LoVo (cell line): Measurements from ENCODE around the gene PLCB3.
"Not testable (repeated sequence)": the region's sequence is repeated elsewhere in the genome, so short reads cannot be mapped to it uniquely, and the experiment has no call there.

Experiments used
- DNase-seq: peaks from one replicate; pipeline ENCODE4 v3.0.0-alpha.2; 2016; ENCODE audit warnings: low spot score

PLCB3 gene

DNA sequence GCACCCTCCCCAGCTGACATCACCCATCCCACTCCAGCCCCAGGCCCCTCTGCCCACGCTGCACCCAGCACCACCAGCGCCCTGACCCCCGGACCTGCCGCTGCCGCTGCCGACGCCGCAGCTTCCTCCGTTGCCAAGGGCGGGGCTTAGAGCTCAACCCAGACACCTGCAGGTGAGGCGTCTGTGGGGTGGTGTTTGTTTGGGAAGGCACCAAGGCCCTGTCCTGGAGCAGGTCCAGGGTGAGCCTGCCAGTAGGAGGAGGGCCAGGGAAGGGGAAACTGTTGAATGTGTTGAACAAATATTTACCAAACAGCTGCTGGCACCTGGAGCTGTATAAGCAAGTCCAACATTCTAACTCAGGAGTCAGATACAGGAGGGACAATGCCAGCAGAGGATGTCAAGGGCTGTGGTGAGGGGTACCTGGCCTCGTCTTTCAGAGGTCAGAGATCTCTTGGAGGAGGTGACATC is 13.8 kb upstream of the PLCB3 start:
- no peak for DNase-seq

DNA sequence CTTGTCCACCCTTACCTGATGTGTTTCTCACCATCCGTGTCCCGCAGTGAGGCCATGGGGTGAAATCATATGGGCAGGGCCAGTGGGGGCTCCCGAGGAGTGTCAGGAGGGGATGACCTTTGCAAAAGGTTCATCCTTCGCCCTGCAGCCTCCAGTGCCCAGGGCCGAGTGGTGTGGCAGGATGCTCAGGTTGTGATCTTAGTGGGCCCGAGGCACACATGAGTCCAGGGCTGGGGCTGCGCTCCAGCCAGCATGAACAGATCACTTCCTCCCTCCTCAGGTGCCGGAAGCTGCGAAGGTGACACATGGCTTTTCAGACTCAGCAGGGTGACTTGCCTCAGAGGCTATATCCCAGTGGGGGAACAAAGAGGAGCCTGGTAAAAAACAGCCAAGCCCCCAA is 13.3 kb upstream of the PLCB3 start:
- DNase-seq = no peak

DNA sequence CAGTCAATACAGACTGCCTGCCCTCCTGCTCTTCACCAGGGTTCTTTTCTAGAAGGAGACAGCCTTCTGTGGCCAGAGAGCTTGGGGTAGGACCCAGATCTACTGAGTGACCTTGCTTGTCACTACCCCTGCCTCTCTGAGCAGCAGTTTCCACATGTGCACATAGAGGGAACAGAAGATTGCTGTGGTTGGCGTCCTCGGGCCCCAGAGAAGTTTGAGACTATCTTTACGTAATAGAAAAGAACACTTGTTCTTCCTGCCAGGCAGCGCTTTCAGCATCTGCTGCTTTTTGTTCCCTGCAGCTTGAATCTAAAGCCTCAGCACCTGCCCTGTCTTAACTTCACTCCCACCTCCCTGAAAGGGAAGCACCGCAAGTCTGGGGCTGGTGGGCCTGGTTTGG is 12.3 kb upstream of the PLCB3 start:
- no peak for DNase-seq

DNA sequence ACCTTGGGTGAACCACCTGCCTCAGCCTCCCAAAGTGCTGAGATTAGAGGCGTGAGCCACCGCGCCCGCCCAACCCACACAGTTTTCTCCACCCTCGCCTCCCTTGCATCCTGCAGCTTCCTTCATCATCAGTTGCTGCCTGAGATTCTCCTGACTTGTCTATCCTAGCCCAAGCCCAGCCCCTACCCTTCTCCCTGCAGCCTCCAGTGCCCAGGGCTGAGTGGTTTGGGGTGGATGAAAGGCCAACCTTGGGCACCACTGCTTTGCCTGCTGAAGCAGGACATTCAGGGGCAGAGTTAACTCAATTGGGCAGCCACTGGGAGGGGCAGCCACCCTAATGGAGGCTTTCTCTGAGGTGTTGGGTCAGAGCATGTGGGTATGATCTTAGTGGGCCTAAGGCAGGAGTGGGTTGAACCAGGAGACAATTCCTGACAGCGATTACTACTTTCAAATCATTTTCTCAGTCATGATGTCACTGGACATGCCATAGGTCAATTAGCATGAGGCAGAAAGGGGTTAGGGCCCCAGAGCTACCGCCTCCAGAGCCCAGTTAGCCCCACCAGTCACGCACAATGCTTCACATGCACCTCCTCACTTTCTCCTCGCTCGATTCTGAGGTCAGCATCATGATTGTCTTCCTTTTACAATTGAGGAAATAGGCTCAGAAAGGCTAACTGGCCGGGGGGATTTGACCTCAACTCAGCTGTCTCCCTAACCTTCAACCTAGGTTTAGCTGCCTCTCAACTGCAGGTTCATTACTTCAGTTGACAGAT is 11.5 kb upstream of the PLCB3 start:
- DNase-seq = no peak

DNA sequence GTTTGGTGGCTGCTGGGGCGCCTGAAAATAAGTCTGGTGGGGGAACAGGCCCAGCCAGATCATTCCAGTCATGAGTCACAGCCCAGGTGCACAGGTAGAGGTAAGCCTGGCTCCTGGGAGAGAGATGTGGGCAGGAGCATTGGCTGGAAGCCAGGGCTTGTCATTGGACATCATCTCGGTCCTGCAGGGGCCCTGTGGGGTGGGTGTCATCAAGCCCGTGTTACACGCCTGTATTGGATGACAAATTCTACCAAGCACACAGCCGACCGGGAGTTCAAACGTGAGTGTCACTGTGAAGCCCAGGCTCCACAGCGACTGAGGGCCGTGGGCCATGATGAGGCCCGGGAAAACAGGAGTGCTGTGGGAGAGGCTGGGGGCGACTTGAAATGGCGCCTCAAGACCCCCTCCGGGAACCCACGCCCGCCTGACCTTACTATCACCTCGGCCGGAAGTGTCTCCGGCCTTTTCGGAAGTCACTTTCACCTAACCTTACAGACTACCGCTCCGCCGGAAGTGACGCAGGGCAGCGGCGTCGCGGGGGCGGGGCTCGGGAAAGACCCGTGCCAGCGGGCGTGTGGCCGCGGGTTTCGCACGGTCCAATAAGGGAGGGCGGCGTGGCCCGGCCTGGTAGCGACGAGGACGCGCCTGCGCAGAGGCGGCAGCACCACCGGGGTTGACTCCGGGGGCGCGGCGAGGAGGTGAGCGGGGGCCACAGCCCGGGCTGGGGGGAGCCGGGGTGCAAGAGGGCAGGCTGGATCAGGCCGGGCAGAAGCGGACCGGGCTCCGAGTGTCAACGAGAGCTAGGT is 10.7 kb upstream of the PLCB3 start, which contains the start of gene FKBP2:
FKBP2 (plus strand) TSS at position 661 of the 806 bp plus-strand sequence. CDS start 1,293 bp downstream, outside the sequence.
- DNase-seq = peak; percentile 96

DNA sequence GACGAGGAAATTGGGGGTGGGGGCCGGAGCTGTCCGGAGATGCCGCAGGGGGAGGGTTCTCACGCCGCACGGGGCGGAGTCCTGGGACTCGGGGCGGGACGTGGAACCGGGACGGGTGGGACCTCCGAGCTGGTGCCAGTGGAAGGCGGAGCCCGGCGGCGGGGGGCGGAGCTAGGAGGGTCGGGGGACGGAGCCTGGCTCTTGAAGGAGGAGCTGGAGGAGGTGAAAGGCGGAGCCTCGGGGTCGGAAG is 10.2 kb upstream of the PLCB3 start:
- DNase-seq = peak; percentile 99

DNA sequence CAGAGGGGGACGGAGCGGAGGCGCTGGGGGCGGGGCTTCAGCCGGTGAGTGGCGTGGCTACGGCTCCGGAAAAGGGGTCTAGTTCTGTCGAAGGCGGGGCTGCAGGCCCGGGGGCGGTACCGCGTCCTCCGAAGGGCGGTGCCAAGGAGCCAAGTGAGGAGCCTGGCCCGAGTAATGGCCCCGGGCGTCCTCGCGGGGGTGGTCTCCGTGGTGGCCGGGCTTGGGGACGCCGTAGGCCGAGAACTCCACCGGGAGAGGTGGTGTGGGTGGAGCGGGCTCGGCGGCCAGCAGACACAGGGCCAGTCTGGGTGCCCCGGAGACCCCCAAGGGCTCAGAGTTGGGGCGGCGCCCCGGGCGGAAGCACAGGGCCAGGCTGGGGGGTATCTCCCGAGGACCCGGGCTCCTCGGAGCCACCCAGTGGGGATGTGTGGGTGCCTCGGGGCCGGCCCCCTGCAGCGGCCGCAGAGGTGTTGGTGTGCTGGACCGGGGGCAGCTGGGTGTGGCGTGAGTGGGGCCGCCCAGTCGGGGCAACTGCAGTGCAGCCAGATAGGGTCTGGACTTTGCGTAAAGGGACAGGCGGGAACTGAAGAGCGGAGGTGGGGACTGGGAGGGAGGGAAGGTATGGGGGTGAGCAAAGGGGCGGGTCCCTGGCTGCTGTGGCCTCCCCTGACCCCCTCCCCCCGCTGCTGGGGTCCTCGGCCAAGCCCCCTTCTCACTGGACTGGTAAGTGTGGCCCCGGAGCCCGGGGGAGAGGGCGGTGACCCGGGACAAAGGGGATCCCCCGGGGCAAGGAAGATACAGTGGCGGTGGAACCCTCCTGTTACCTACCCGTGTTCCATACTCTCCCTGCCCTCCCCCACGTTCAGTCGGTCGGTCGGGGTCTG is 9.6 kb upstream of the PLCB3 start:
- peak; percentile 32 for DNase-seq

DNA sequence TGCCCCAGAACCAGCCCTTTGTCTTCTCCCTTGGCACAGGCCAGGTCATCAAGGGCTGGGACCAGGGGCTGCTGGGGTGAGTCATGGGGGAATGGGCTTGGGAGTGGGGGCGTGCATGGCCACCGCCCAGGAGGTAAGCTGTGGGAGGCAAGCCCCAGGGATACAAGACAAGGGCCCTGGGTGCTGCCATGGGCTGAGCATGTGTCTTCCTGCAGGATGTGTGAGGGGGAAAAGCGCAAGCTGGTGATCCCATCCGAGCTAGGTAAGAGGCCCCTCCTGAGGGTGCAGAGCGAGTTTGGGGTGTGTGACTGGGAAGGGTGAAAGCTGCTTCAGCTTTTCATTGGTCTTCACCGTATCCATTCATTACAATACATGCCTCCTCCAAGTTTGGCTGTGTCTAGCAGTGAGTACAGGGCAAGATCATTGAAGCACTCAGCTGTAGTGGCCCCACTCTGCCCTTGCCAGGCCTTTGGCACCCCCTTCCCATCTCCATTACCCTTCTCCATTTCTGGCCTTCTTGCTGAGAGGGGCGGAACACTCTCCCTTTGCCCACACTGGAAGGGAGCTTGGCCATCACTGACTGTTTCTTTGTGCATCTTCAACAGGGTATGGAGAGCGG is 8.0 kb upstream of the PLCB3 start:
- DNase-seq = no peak

DNA sequence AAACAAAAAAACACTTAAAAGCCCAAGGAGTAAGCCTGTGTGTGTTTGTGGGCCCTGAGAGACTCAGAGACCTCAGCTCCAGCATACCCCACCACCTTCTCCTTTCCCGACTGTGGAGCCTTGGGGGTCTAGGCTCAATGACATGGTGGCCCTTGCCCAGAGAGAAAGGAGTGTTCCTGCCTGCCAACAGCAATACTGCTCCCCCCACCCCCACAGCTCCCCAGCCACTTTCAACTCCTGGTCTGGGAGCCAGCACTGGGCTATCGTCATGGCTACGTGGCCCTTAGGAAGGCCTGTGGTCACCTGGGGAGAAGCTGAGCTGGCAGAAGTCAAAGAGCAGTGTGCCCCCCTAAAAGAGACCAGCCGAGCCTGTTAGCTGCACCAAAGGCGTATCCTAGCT is 7.2 kb upstream of the PLCB3 start:
- no peak for DNase-seq

DNA sequence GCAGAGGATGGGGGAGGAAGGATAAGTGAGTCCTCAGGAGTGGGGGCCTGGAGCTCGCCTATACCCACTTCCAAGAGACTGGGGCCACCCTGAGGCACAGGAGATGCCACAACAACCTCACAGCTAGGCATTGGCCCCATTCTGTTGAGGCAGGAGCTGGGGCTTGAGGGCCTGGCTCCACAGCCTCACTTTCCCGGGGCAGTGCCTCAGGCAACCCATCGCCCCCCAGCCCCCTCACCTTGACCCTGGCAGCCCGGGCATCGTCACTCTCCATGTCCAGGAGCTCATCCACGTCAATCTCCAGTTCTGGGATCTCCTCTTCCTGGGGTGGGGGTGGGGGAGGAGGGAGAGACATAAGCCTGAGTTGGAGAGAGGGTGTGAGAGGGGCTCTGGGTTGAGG is 6.4 kb upstream of the PLCB3 start:
- DNase-seq = no peak

DNA sequence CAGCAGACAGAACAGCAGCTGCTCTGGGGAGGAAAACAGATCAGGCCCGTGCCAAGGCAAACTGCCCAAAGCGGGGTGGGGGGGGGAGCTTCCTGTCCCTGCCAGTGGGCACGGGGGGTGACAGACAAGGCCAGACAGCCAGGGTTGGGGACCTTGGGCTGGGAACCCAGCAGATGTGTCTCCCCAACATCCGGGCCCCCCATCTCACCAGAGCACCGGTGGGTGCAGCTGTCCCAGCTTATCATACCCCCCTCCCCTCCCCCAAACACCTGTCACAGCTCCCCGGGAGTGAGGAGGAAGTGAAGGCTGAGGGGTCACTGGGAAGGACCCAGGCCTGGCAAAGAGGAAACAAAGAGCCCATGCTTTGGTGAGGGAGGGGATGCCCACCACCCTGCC is 5.9 kb upstream of the PLCB3 start:
- DNase-seq = no peak

DNA sequence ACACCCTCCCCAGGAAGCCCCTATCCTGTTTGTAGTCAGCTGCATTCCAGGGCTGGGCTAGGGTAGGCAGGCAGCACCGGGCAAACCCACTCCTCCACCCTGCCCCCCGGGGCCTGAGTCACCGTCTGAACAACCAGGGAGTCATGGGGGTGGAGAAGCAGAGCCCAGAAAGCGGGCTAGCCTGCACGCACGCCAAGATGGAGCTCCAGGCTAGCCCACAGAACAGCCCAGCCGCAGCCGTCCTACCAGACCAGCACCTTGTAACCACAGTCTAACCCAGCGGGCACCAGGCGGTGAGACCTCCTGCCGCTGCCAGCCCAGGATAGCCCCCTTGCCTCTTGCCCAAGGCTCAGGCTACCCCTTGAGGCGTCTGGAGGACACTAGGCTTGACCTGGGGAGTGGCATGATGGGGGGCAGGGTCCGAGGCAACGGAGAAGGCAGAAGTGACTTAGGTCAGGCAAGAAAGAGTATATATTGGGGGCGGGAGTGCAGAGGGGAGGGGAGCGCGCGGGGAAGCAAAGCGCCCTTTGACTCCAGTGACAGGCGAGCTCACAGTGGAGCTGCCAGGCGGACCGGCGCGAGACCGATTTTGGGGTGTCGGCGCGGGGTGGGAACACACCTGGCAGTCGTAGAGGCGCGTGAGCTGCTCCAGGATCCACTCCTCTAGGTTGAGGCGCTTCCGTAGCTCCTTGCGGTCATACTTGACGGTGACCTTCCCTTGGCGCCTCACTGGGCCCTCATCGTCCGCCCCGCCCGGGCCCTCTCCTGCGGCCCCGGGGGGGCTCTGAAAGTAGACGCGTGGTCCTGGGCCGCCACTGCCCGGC is 5.3 kb upstream of the PLCB3 start:
- DNase-seq = peak; percentile 89

DNA sequence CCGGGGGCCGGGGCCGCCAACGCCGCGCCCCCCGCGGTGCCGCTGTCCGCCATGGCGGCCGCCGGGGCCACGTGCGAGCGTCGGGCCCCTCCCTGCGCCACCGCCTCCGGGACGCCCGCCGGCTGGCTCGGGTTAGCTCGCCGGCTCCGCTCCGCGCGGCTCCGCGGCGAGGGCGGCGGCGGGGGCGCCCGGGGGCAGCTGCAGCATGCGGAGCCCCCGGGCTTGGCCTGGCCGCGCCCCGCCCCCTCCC is 4.8 kb upstream of the PLCB3 start:
- not testable (repeated sequence) for DNase-seq

DNA sequence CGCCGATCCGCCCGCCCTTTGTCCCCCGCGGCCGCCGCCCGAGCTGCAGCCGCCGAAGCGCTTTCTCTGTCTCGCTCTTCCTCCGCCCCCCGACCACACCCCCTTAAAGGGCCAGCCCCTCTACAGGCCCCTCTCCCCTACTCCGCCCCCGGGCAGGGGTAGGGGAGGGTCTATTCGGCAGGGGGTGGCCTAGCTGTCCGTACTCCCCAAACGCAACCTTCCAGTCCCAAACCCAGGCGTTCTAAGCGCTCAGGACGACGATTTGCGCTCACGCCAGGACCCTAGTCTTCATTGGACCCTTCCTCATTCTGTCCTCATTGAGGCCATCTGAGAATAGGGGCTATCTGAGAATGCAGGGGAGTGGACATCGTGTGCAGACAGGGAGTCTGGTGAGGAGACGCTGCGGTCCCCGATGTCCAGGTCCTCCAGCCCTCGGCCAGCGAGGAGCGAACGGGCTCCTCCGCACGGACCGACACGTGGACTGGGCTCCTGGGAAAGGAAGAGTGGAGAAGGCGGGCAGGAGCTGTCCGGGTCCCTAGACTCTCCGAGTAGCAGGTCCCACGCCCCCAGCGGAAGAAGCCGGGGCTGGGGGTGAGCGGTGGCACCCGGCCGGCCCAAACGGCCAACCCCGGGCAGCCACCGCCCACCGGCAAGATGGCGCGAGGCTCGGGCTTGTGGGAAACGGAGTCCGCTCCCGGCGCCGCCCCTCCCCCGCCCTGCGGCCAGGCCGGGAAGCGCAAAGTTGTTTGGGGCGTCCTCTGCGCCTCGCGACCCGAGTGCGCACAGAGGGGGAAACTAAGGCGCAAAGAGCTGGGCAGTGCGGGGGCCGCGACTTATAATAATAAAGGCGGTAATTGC is 4.2 kb upstream of the PLCB3 start, which contains the start of gene PPP1R14B:
PPP1R14B (minus strand) TSS at position 73 of the 858 bp plus-strand sequence. CDS start 270 bp downstream, outside the sequence.
- DNase-seq = peak; percentile 81

DNA sequence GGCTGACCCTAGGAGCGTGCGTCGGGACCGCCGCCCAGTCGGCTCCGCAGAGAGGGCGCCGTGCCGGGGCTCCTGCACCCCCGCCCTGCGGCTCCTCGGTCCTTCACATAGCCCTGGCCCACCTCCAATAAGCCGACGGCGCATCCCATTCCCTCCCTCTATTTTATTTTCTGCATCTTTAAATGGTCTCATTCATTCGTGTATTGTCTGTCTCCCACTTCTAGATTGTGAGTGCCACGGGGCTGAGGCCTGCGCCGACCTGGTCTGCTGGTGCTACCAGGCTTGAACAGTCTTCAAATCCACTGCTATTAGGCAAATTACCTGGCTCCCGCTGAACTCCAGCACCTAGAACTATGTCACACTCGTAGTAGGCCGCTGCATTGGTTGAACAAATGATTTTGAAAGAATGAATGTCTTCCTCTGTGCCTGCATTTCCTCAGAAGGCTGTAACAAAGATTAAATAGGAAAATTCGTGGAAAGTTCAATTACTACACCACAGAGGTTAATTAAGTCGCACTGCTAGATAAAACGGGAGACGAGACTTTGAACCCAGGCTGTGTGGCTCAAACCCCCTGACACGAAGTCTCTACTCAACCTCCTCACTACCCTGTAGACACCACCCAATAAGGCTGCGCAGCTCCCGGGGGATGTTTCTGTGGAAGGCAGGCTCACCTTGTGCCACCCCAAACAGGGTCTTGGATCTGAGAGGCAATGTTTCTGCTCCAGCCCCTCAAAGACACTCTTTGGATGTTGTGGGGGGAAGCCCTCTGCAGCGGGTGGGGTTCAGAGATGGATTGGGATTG is 3.4 kb upstream of the PLCB3 start:
- no peak for DNase-seq

DNA sequence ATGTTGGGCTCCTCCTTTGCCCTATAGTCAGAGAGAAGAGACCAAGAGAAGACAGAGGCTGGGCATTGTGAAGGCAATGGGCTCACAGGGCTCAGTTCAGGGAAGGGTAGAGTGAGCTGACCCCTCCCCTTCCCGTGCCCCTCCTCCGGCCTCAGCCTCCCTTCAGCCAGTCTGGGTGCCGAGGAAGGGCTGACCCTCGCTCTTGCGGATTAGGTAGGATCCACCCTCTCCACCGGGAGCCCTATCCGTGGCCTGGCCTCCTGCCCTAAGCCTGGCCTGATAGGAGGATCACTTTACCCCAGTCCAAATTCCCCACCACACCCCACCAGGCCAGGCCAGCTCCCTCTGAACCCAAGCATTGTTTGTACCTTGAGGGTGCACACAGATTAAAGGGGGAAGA is 2.8 kb upstream of the PLCB3 start:
- no peak for DNase-seq

DNA sequence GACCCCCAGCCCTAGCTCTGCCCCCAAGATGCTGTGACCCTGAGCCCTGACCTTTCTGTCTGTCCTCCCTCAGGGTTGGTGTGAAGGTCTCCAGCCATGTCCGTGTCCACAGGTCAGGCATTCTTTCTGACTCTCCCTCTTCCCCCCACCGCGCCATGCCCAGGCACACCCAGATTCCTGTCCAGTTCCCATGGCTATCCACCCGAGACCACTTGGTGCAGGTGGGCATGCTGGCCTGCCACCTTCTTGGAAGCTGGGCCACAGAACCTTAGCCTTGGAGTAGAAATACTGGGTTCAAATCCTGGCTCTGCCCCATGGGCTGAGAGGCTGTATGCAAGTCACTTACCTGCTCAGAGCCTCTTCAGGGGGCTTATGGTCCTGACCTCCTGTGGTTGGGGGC is 2.3 kb upstream of the PLCB3 start:
- DNase-seq = no peak

DNA sequence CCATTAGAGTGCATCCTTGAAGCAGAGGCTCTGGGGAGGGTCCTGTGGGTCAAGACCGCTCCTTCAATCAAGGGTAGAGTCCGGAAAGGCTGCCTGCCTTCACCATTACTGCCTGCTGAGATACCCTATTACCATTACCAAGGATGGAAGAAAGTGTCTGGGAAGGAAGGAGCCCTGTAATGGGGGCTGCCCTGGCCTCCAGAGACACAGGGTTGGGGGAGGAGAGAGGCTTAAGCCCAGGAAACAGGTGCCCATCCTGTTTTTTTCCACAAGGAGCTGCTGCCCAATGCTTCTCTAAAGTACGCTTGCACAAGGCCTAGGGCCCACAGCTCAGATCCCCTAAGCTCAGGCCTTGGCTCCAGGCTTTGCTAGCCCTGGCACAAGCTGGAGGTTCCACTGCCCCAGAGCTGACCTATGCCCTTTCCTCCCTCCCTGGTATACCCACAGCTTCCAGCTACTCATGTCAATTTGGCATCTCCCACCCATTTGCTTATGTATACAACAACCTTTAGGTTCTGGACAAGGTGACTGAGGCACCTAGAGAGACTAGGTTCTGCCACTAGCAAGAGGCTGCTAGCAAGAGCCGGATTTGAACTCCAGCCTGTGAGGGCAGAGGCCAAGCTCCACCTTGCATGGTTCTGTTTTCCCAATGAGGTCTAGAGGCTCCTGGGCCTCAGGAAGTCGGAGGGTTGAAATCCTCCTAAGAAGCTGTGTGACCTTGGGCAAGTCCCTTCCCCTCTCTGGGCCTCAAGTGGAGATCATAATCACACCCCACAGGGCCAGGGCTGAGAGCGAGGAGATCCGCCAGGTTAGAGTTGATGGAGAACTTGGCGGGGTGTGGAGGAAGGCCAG is 1.5 kb upstream of the PLCB3 start:
- no peak for DNase-seq
